Loucy (cell line): ENCODE data around the gene PLA2G2F.

ENCODE experiments used
- EZH2phosphoT487 ChIP-seq: fragments of 200-600 bp; IDR thresholded peaks from 2 replicates; pipeline ENCODE4 v1.6.1; 2018; ENCODE audit warnings: antibody characterized with exemption, mild to moderate bottlenecking, moderate library complexity, borderline replicate concordance
- TF ChIP-seq, protein P1 (sequence below): fragments of 200-600 bp; sonication (generic); conservative IDR thresholded peaks from 2 replicates; pipeline ENCODE4 v1.5.1; 2014; ENCODE audit warnings: mild to moderate bottlenecking, antibody characterized with exemption, low read length

DNA sequence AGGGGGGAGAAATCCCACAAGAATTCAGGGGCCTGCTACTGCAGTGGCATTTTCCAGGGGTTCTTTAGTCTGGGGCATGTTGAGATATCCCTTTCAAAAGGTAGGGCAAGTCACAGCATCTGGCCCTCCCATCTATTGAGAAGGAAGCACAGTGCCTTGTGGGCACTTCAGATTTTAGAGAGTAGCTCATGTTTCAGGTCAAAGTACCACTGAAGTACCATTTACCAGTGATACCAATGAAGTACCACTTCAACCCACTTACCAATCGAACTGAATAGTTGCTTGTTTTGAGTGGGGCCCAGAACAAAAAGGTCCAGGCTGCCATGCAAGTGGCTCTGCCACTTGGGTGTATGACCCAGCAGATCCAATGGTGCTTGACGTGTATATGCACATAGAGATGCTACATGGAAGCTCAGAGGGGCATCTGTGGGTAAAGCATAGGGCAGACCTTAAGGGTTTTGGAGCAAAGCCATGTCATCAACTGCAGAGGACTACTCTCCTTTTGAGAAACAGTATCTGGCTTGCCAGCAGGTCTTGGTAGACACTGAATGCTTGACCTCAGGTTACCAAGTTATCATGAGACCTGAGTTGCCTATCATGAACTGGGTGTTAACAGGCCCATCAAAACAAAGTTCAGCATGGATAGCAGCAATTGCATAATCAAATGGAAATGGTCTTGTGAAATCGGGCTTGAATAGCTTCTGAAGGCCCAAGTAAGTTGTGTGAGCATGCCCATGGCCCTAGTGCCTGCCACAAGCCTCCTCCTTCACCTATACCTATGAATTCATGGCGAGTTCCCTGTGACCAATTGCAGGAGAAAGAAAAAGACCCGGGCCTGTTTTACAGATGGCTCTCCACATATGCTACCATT lies 43.3 kb upstream of the PLA2G2F start:
- TF ChIP-seq, protein P1, sequence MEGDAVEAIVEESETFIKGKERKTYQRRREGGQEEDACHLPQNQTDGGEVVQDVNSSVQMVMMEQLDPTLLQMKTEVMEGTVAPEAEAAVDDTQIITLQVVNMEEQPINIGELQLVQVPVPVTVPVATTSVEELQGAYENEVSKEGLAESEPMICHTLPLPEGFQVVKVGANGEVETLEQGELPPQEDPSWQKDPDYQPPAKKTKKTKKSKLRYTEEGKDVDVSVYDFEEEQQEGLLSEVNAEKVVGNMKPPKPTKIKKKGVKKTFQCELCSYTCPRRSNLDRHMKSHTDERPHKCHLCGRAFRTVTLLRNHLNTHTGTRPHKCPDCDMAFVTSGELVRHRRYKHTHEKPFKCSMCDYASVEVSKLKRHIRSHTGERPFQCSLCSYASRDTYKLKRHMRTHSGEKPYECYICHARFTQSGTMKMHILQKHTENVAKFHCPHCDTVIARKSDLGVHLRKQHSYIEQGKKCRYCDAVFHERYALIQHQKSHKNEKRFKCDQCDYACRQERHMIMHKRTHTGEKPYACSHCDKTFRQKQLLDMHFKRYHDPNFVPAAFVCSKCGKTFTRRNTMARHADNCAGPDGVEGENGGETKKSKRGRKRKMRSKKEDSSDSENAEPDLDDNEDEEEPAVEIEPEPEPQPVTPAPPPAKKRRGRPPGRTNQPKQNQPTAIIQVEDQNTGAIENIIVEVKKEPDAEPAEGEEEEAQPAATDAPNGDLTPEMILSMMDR: no peak
- TF ChIP-seq EZH2phosphoT487: no peak
